Lower leg skin (tissue), 3 donors: Measurements from ENCODE around the gene GOLGA6C.
"Not testable (repeated sequence)": the region's sequence is repeated elsewhere in the genome, so short reads cannot be mapped to it uniquely, and the experiment has no call there.

ENCODE experiments used
- CTCF ChIP-seq, 3 donors: fragments of 450-650 bp; IDR thresholded peaks; one replicate each; pipeline ENCODE4 v1.5.1; 2016; ENCODE audit warnings: antibody characterized with exemption in 3 of 3, mild to moderate bottlenecking in 3 of 3, moderate library complexity in 2 of 3
- POLR2A ChIP-seq, 2 donors: fragments of 450-650 bp; IDR thresholded peaks; one replicate each; pipeline ENCODE4 v1.6.1; 2016 to 2017; ENCODE audit warnings: antibody characterized with exemption in 2 of 2, mild to moderate bottlenecking in 1 of 2, moderate library complexity in 1 of 2

GRCh38 chr15:75227112-75227511, 31.0 kb upstream of the GOLGA6C start:
- TF ChIP-seq CTCF, POLR2A (IDR thresholded peaks at IDR 0.05): not testable (repeated sequence)
